Calu3 (cell line): ENCODE data around the gene OPRPN. TPM values are rescaled to one million over a fixed set of nuclear protein-coding genes. Genes with fewer than 3 reads are reported as not detected.

Source experiments
- BruUV-seq: library from RNA; stranded (reverse); fragments of 400-500 nt; replicated peaks from 2 replicates; lab custom pipeline; 2021; lab: Mats Ljungman, UMichigan
- CTCF ChIA-PET: fragments of 300-600 bp; sonication (Branson Sonifier 250); formaldehyde crosslinking; loops from one replicate; lab custom pipeline; 2022; ENCODE audit warnings: antibody characterized with exemption; lab: Charles Lee
- DNase-seq: peaks from one replicate; pipeline ENCODE4 v3.0.0; 2022
- H3K27ac Mint-ChIP-seq: one replicate; pipeline ENCODE4 v1.8.0; 2022; ENCODE audit warnings: mixed read lengths; ENCODE audit not compliant: unreplicated experiment
- H3K27me3 Mint-ChIP-seq: one replicate; pipeline ENCODE4 v1.8.0; 2022; ENCODE audit warnings: mixed read lengths; ENCODE audit not compliant: unreplicated experiment
- H3K36me3 Mint-ChIP-seq: one replicate; pipeline ENCODE4 v1.8.0; 2022; ENCODE audit warnings: mild to moderate bottlenecking, moderate library complexity, mixed read lengths; ENCODE audit not compliant: insufficient read depth, unreplicated experiment
- H3K4me1 Mint-ChIP-seq: one replicate; pipeline ENCODE4 v1.8.0; 2022; ENCODE audit warnings: mild to moderate bottlenecking, low read depth, mixed read lengths; ENCODE audit not compliant: unreplicated experiment
- H3K4me3 Mint-ChIP-seq: one replicate; pipeline ENCODE4 v1.8.0; 2022; ENCODE audit warnings: mild to moderate bottlenecking, low read depth, moderate library complexity, mixed read lengths; ENCODE audit not compliant: unreplicated experiment
- H3K9me3 Mint-ChIP-seq: one replicate; pipeline ENCODE4 v1.8.0; 2022; ENCODE audit warnings: low read depth, mixed read lengths; ENCODE audit not compliant: unreplicated experiment
- CTCF ChIP-seq: fragments of 200-600 bp; IDR thresholded peaks from one replicate; pipeline ENCODE4 v1.8.0; 2022; ENCODE audit warnings: antibody characterized with exemption; ENCODE audit not compliant: unreplicated experiment
- intact Hi-C: fragments of 100-400 bp; cut with micrococcal nuclease; formaldehyde crosslinking; loops from one replicate; pipeline ENCODE4 v1.10.0; 2022; ENCODE audit not compliant: unreplicated experiment
- total RNA-seq: library from RNA; stranded (reverse); gene quantifications from 2 replicates; pipeline ENCODE4 v1.2.3, GENCODE V29; 2022

The OPRPN gene
- total RNA-seq, 1 experiment from 2014 or later: not detected

GRCh38 chr4:70372760-70373159 lies 25.0 kb upstream of the OPRPN start:
- Mint-ChIP-seq H3K4me3 (no peak overlapping the region), H3K4me1 (no peaks in the 10 kb centered on the region), H3K27me3 (no peaks in the 10 kb centered on the region), H3K36me3 (no peaks in the 10 kb centered on the region), H3K9me3 (no peaks in the 10 kb centered on the region), H3K27ac (no peak overlapping the region)
- intact Hi-C loops: no loop called here
- TF ChIP-seq CTCF: no peak
- no TSS peak for BruUV-seq
- DNase-seq: no peak
- CTCF ChIA-PET: no interaction called here

GRCh38 chr4:70380578-70380977 lies 17.2 kb upstream of the OPRPN start:
- H3K27ac Mint-ChIP-seq: no peak overlapping the region
- CTCF ChIA-PET: interaction anchor here (0.9 kb wide), 1 partner anchor 142 kb away, joined by 3 read pairs; no protein-coding TSS in a partner anchor
- no peaks in the 10 kb centered on the region for H3K36me3 Mint-ChIP-seq
- H3K9me3 Mint-ChIP-seq: no peaks in the 10 kb centered on the region
- no peak for DNase-seq
- no peak overlapping the region for H3K4me3 Mint-ChIP-seq
- no TSS peak for BruUV-seq
- no peak for TF ChIP-seq CTCF
- H3K27me3 Mint-ChIP-seq: no peaks in the 10 kb centered on the region
- intact Hi-C loops: no loop called here
- no peaks in the 10 kb centered on the region for H3K4me1 Mint-ChIP-seq

DNA sequence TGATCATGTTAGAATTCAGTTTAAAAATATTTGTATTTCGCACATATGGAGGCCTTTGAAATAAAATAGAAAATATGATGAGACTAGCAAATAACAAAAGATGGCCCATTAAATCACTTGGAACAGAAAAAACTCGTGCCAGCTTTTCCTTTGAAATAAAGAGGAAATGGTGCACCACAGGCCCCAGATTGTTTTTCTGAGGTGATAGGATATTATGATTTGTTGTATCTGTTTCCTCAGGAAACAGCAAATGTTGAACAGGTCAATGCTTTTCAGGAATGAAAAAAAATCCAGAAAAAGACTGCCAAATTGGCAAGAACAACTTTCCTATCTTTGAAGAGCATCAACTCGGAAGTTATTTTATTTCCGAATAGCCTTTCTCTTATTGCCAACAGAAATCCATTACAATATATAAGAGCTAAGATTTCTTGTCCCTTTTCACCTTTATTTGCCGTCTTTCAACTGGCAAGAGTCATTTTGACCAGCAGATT lies 15.0 kb upstream of the OPRPN start, which contains the start of gene SMR3B:
TSS of gene SMR3B (plus strand) at position 441 of the 491 bp plus-strand sequence. CDS start 1,380 bp downstream, outside the sequence.
- H3K36me3 Mint-ChIP-seq: no peaks in the 10 kb centered on the region
- no peak within 1 kb of the TSS for H3K4me3 Mint-ChIP-seq
- intact Hi-C loops: no loop called here
- no TSS peak for BruUV-seq
- H3K27me3 Mint-ChIP-seq: no peaks in the 10 kb centered on the region
- DNase-seq: no peak
- TF ChIP-seq CTCF: no peak
- H3K9me3 Mint-ChIP-seq: no peaks in the 10 kb centered on the region
- no peak within 1 kb of the TSS for H3K27ac Mint-ChIP-seq
- CTCF ChIA-PET: no interaction called here
- H3K4me1 Mint-ChIP-seq: no peaks in the 10 kb centered on the region

GRCh38 chr4:70392057-70392776 lies 5.5 kb upstream of the OPRPN start:
- Mint-ChIP-seq H3K4me1 (no peaks in the 10 kb centered on the region), H3K27me3 (no peaks in the 10 kb centered on the region), H3K36me3 (no peaks in the 10 kb centered on the region), H3K4me3 (no peak overlapping the region), H3K27ac (no peak overlapping the region), H3K9me3 (no peaks in the 10 kb centered on the region)
- intact Hi-C loops: no loop called here
- CTCF ChIA-PET: no interaction called here
- no TSS peak for BruUV-seq
- no peak for TF ChIP-seq CTCF
- DNase-seq: no peak
